H1 (cell line): Measurements from ENCODE around the gene EIF2AK2. TPM values are rescaled to one million over a fixed set of nuclear protein-coding genes. Genes with fewer than 3 reads are reported as not detected.

Source experiments
- CBX8 ChIP-seq: fragments of 300-800, 300-1000 bp; sonication (generic); IDR thresholded peaks from 2 replicates; pipeline ENCODE4 v1.7.1; 2016; ENCODE audit warnings: low read depth, low read length, borderline replicate concordance
- POLR2AphosphoS5 ChIP-seq: IDR thresholded peaks from 2 replicates; pipeline ENCODE4 v1.6.1; 2011; ENCODE audit warnings: low read depth, low read length
- polyA plus RNA-seq, 7 experiments: library from polyadenylated mRNA; depleted of rRNA in 3 of 7; stranded (reverse) in 5 of 7; unstranded in 2 of 7; fragments of >200 nt in 5 of 7; fragments of 200-250 nt in 2 of 7; gene quantifications; 1 replicate in 5 of 7; 2 replicates in 1 of 7; 4 replicates in 1 of 7; pipeline versions ENCODE4 v1.2.1 to v1.2.3, GENCODE V29; 2011 to 2013; ENCODE audit warnings: missing spikeins in 2 of 7, mixed read lengths in 2 of 7
- total RNA-seq: library from RNA; stranded (reverse); fragmentation: NEBNext Ultra II Directional; extraction: Animal tissue kit (Norgen Biotek cat#: 25700); gene quantifications from 2 replicates; pipeline ENCODE4 v1.2.1, GENCODE V29; 2021

The EIF2AK2 gene
- total and polyA plus RNA-seq, 2 of the 8 experiments (the other 6 are each of a cell fraction or from before 2014, with no cell fraction given), result 13.1 to 46.9 TPM

- no peak for TF ChIP-seq CBX8
- no peak for TF ChIP-seq POLR2AphosphoS5
Observed at GRCh38 chr2:37188570-37188969, 31.8 kb upstream of the EIF2AK2 start, which contains the start of gene SULT6B1 (continued).
